ENCODE measurements around the gene TIMM23. TPM values are rescaled to one million over a fixed set of nuclear protein-coding genes. Genes with fewer than 3 reads are reported as not detected.

TIMM23 gene
- polyA plus RNA-seq, 6 donors from 2014 or later, result 45.0 to 60.0 (median 53.9) TPM

DNA sequence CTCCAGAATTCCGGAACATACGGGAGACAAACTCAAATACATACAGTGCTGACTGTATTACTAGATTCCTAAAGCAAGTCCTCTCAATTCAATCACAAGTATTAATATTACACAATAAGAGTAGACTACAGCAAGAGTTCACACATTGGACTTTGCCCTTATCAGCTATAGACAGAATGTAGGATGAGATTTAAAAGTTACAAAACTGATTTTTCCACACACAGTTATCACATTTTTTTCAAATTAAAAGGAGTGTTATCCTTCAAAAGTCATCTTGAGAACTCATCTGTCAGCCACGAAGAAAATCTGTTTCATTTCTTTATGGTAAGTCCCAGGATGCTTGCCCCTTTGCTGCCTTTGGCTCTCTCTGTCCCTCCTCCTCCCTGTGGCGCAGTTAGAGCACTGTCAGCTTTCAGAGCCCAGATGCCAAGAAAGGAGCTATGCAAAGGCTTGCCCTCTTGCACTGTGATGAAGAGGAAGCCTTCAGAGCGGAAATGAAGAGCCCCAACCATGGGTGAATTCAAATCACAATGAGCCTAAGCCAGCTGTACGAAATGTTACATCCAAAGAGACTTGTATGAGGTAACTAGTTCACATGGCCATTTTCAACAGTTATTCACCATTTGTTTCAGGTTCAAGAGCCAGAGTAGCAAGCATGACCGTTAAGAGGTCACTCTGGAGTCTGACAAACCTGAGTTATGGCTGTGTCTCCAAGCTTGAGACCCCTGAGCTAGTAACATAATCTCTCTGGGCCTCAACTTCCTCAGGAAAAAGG lies 47.5 kb downstream of the TIMM23 start:
- Mint-ChIP-seq H3K36me3 (peaks cover 0 to 2% of the 10 kb centered on the region in 2 donors), H3K27me3 (no peaks in the 10 kb centered on the region), H3K4me1 (peaks cover 38 to 60% (median 42%) of the 10 kb centered on the region in 3 donors), H3K9me3 (no peaks in the 10 kb centered on the region), H3K27ac (peak overlapping the region in 4 of 6 donors; percentile 29 to 78 (median 42)), H3K4me3 (no peak overlapping the region)
- peak in 1 of 2 donors; percentile 24 for ATAC-seq (ENCODE audit: low read depth in 2 of 2)
- DNase-seq, result no peak

- H3K4me1 Mint-ChIP-seq, result peaks cover 41 to 65% (median 48%) of the 10 kb centered on the region in 3 donors
- H3K4me3 Mint-ChIP-seq, result no peak overlapping the region
- no peak for ATAC-seq (ENCODE audit: low read depth in 2 of 2)
Measured at GRCh38 chr10:46020344-46020657, 48.0 kb downstream of the TIMM23 start.

DNA sequence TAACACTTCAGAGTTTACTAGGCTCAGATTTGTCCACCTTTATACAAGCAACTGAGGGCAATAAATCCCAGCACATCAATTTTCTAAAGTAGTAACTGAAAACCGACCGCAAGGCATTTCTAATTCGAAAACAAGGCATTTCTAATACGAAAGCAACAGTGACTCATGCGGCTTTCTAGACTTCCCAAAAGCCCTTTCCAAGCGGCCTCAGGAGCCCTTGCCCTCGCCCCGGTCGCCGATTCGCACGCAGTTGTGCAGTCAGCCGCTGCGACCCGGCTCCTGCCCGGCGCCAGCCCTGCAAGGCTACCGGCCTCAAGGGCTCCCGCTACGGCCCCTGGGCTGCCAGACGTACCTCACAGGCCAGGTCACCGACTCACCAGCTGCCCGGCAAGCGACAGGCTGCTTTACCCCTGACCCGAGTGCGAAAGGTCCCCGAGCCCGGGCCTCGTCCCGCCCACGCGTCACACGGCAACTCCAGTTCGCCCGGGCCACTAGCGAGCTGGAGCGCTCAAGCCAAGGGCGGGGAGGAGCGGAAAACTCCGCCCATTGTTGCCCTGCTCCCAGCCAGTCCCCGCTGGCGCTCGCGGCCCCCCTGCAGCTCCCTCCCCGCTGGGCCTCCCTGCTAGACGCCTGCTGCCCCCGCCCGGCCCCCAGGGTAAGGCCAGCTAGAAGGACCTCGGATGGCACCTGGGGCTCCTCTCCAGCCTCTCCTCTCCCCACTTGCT lies 50.9 kb downstream of the TIMM23 start:
- no peaks in the 10 kb centered on the region for H3K9me3 Mint-ChIP-seq
- no peaks in the 10 kb centered on the region for H3K27me3 Mint-ChIP-seq
- H3K4me3 Mint-ChIP-seq, result peak overlapping the region; percentile 78 to 96 (median 90)
- ATAC-seq (ENCODE audit: low read depth in 2 of 2) (peak; percentile 94 to 97), DNase-seq (peak; percentile 67)
- peak overlapping the region in 5 of 6 donors; percentile 54 to 84 (median 76) for H3K27ac Mint-ChIP-seq
- H3K4me1 Mint-ChIP-seq, result peaks cover 51 to 84% (median 65%) of the 10 kb centered on the region in 3 donors
- no peaks in the 10 kb centered on the region for H3K36me3 Mint-ChIP-seq

More at GRCh38 chr10:46020344-46020657, 48.0 kb downstream of the TIMM23 start:
- DNase-seq, result no peak
- Mint-ChIP-seq H3K27me3 (no peaks in the 10 kb centered on the region), H3K27ac (peak overlapping the region in 1 of 6 donors; percentile 44), H3K9me3 (no peaks in the 10 kb centered on the region), H3K36me3 (no peaks in the 10 kb centered on the region)

DNA sequence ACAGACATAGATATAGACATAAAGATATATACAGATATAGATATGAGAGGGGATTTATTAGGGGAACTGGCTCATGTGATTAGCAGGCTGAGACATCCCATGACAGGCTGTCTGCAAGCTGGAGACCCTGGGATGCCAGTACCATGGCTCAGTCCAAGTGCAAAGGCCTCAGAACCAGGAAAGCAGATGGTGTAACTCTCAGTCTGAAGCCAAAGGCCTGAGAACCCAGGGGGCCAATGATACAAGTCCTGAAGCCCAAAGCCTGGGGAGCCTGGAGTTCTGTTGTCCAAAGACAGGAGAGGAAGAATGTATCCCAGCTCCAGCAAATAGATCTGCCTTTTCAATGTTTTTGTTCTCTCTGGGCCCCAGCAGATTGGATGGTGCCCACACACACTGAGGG lies 52.7 kb downstream of the TIMM23 start:
- Mint-ChIP-seq H3K27ac (peak overlapping the region in 1 of 6 donors; percentile 74), H3K9me3 (no peaks in the 10 kb centered on the region), H3K4me3 (peak overlapping the region in 1 of 8 donors; percentile 82), H3K27me3 (no peaks in the 10 kb centered on the region), H3K4me1 (peaks cover 52 to 85% (median 65%) of the 10 kb centered on the region in 3 donors), H3K36me3 (no peaks in the 10 kb centered on the region)
- ATAC-seq (ENCODE audit: low read depth in 2 of 2) (no peak), DNase-seq (no peak)

GRCh38 chr10:46025406-46025805 lies 53.1 kb downstream of the TIMM23 start:
- Mint-ChIP-seq H3K4me3 (peak overlapping the region in 3 of 8 donors; percentile 9 to 23 (median 16)), H3K36me3 (no peaks in the 10 kb centered on the region), H3K27me3 (no peaks in the 10 kb centered on the region), H3K27ac (peak overlapping the region in 4 of 6 donors; percentile 18 to 75 (median 50)), H3K9me3 (no peaks in the 10 kb centered on the region), H3K4me1 (peaks cover 54 to 81% (median 65%) of the 10 kb centered on the region in 3 donors)
- no peak for DNase-seq
- ATAC-seq (ENCODE audit: low read depth in 2 of 2), result no peak

DNA sequence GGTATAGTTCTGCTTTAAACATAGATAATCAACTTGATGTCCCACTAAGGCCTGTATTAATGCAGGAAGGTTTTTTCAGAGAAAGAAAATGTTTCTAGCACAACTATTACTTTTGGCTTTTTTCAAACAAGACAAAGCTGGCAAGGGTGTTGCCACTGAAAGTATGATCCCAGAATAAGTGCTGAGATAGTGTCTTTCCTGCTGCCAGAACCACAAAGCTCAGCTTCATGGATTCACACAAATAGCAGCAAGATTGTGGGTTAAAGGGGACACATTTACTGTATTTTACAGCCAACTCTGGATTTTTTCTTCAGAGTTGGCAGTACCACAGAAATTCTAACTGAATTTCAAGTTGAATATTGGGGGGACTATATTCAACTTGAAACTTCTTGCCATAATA lies 53.8 kb downstream of the TIMM23 start:
- peaks cover 57 to 79% (median 66%) of the 10 kb centered on the region in 3 donors for H3K4me1 Mint-ChIP-seq
- peak overlapping the region in 2 of 6 donors; percentile 18 to 75 for H3K27ac Mint-ChIP-seq
- DNase-seq (no peak), ATAC-seq (ENCODE audit: low read depth in 2 of 2) (no peak)
- H3K4me3 Mint-ChIP-seq, result peak overlapping the region in 1 of 8 donors; percentile 23
- no peaks in the 10 kb centered on the region for H3K36me3 Mint-ChIP-seq
- no peaks in the 10 kb centered on the region for H3K27me3 Mint-ChIP-seq
- H3K9me3 Mint-ChIP-seq, result no peaks in the 10 kb centered on the region

DNA sequence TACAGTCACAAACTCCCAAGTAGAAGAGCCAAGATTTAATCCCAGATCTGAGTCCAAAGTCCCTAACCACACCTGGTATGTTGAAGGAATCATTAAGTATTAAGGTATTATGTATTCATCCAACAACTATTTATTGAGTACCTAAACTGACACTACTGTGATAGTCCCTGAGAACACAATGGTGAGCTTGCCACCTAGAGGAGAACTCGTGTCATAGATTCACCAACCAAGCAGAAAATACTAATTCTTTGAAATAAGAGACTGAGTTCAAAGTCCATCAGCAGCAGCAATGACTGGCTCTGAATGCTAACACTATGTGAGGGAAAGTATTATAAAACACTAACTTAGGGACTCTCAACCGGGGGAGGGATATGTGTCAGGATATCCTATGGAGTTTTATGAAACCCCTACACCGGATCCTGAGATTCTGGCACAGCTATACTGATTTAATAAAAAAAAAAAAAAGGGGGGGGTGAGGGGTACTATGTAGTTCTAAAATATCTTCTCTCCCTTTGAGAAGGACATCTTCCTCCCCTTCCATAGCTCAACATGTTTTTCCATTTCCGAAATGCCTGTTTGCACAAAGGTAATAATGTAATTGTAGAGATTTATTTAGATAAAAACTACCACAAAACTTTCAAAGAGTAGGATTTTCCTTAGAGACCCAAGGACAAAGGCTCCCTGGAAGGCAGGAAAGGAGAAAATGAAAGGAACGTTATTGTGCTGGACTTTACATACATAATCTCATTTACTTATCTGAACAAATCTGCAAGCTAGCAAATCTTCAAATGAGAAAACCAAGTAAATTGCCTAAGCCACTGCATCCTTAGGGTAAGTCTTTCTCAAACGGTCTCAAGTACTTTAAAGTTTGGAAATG lies 56.5 kb downstream of the TIMM23 start:
- H3K4me3 Mint-ChIP-seq, result peak overlapping the region; percentile 41 to 99 (median 96)
- peak; percentile 41 for DNase-seq
- H3K4me1 Mint-ChIP-seq, result peaks cover 45 to 61% (median 56%) of the 10 kb centered on the region in 3 donors
- ATAC-seq (ENCODE audit: low read depth in 2 of 2), result peak; percentile 12 to 18
- peak overlapping the region in 3 of 6 donors; percentile 78 to 94 (median 91) for H3K27ac Mint-ChIP-seq
- no peaks in the 10 kb centered on the region for H3K9me3 Mint-ChIP-seq
- no peaks in the 10 kb centered on the region for H3K27me3 Mint-ChIP-seq
- H3K36me3 Mint-ChIP-seq, result no peaks in the 10 kb centered on the region

- H3K27ac Mint-ChIP-seq, result peak overlapping the region; percentile 91 to 99 (median 96)
- H3K4me1 Mint-ChIP-seq, result peaks cover 38 to 54% (median 51%) of the 10 kb centered on the region in 3 donors
- ATAC-seq (ENCODE audit: low read depth in 2 of 2) (no peak), DNase-seq (no peak)
- no peaks in the 10 kb centered on the region for H3K27me3 Mint-ChIP-seq
- peak overlapping the region; percentile 79 to 99 (median 97) for H3K4me3 Mint-ChIP-seq
- H3K9me3 Mint-ChIP-seq, result no peaks in the 10 kb centered on the region
- no peaks in the 10 kb centered on the region for H3K36me3 Mint-ChIP-seq
Measured at GRCh38 chr10:46029461-46030030, 57.3 kb downstream of the TIMM23 start.

- peak; percentile 93 for DNase-seq
- H3K4me1 Mint-ChIP-seq, result peaks cover 33 to 46% (median 43%) of the 10 kb centered on the region in 3 donors
Measured at GRCh38 chr10:46030091-46030937, 58.0 kb downstream of the TIMM23 start, which contains the start of gene NCOA4. NCOA4 (minus strand) TSS chr10:46030623; CDS start chr10:46016680, 13,943 bp downstream.

GRCh38 chr10:46031648-46032532 lies 59.6 kb downstream of the TIMM23 start:
- peaks cover 0 to 12% (median 5%) of the 10 kb centered on the region in 3 donors for H3K27me3 Mint-ChIP-seq

More at GRCh38 chr10:46030091-46030937, 58.0 kb downstream of the TIMM23 start, which contains the start of gene NCOA4:
- no peaks in the 10 kb centered on the region for H3K36me3 Mint-ChIP-seq
- ATAC-seq (ENCODE audit: low read depth in 2 of 2), result peak; percentile 96 to 97
- no peaks in the 10 kb centered on the region for H3K9me3 Mint-ChIP-seq
- H3K4me3 Mint-ChIP-seq, result peak within 1 kb of the TSS; percentile 79 to 99 (median 97)
- peak within 1 kb of the TSS; percentile 91 to 99 (median 96) for H3K27ac Mint-ChIP-seq
- H3K27me3 Mint-ChIP-seq, result peaks cover 0 to 2% (median 1%) of the 10 kb centered on the region in 3 donors

GRCh38 chr10:46033602-46034011 lies 61.3 kb downstream of the TIMM23 start:
- H3K27ac Mint-ChIP-seq, result no peak overlapping the region

More at GRCh38 chr10:46031648-46032532, 59.6 kb downstream of the TIMM23 start:
- Mint-ChIP-seq H3K27ac (peak overlapping the region in 3 of 6 donors; percentile 78 to 91 (median 84)), H3K4me1 (peaks cover 25 to 34% (median 33%) of the 10 kb centered on the region in 3 donors), H3K9me3 (no peaks in the 10 kb centered on the region), H3K36me3 (no peaks in the 10 kb centered on the region), H3K4me3 (peak overlapping the region in 7 of 8 donors; percentile 16 to 82 (median 52))
- DNase-seq (no peak), ATAC-seq (ENCODE audit: low read depth in 2 of 2) (no peak)

More at GRCh38 chr10:46033602-46034011, 61.3 kb downstream of the TIMM23 start:
- H3K9me3 Mint-ChIP-seq, result no peaks in the 10 kb centered on the region
- peaks cover 18 to 22% (median 18%) of the 10 kb centered on the region in 3 donors for H3K4me1 Mint-ChIP-seq
- no peaks in the 10 kb centered on the region for H3K36me3 Mint-ChIP-seq
- no peak overlapping the region for H3K4me3 Mint-ChIP-seq
- ATAC-seq (ENCODE audit: low read depth in 2 of 2) (no peak), DNase-seq (no peak)
- peaks cover 0 to 12% (median 5%) of the 10 kb centered on the region in 3 donors for H3K27me3 Mint-ChIP-seq

All from naive B cell (primary cell).